SJCRH30 (cell line): ENCODE measurements around the gene CTNNBL1. TPM values are rescaled to one million over a fixed set of nuclear protein-coding genes. Genes with fewer than 3 reads are reported as not detected.
"Not testable (repeated sequence)": the region's sequence is repeated elsewhere in the genome, so short reads cannot be mapped to it uniquely, and the experiment has no call there.

Source experiments
- DNase-seq, 2 experiments: peaks; one replicate each; pipeline ENCODE4 v3.0.0-alpha.2; 2015 to 2020
- H3K27ac ChIP-seq: fragments of 250-450 bp; sonication (Bioruptor Pico); 2 replicates; pipeline ENCODE4 v1.5.1; 2020; ENCODE audit warnings: mild to moderate bottlenecking, moderate library complexity
- H3K27me3 ChIP-seq: fragments of 250-450 bp; sonication (Bioruptor Pico); 2 replicates; pipeline ENCODE4 v1.5.1; 2020; ENCODE audit warnings: mild to moderate bottlenecking, moderate library complexity
- H3K36me3 ChIP-seq: fragments of 250-450 bp; sonication (Bioruptor Pico); 2 replicates; pipeline ENCODE4 v1.5.1; 2020; ENCODE audit warnings: mild to moderate bottlenecking, moderate library complexity
- H3K4me1 ChIP-seq: fragments of 250-450 bp; sonication (Bioruptor Pico); 2 replicates; pipeline ENCODE4 v1.5.1; 2020; ENCODE audit warnings: mild to moderate bottlenecking, moderate library complexity
- H3K4me3 ChIP-seq: fragments of 250-450 bp; sonication (Bioruptor Pico); 2 replicates; pipeline ENCODE4 v1.5.1; 2020; ENCODE audit warnings: mild to moderate bottlenecking, moderate library complexity
- H3K9me3 ChIP-seq: fragments of 250-450 bp; sonication (Bioruptor Pico); replicated peaks from 2 replicates; pipeline ENCODE4 v1.5.1; 2020; ENCODE audit warnings: mild to moderate bottlenecking, moderate library complexity
- total RNA-seq: library from RNA; depleted of rRNA; stranded (reverse); fragments of >200 nt; shearing (Covaris generic); gene quantifications from 2 replicates; pipeline ENCODE4 v1.2.3, GENCODE V29; 2014

Gene CTNNBL1
- total RNA-seq, 1 experiment from 2014 or later: 89.5 TPM

GRCh38 chr20:37669062-37669772 lies 24.6 kb upstream of the CTNNBL1 start:
- DNase-seq: peak; percentile 61 to 74
- Histone ChIP-seq H3K27ac (no peak overlapping the region), H3K36me3 (no peaks in the 10 kb centered on the region), H3K4me3 (no peak overlapping the region), H3K9me3 (no peaks in the 10 kb centered on the region), H3K27me3 (no peaks in the 10 kb centered on the region), H3K4me1 (peaks cover 2% of the 10 kb centered on the region; the same call in 1 of the 2 replicates)

- Histone ChIP-seq H3K4me3 (peak overlapping the region; percentile 27), H3K36me3 (no peaks in the 10 kb centered on the region), H3K27me3 (no peaks in the 10 kb centered on the region), H3K4me1 (peaks cover 2% of the 10 kb centered on the region; the same call in 1 of the 2 replicates), H3K27ac (no peak overlapping the region), H3K9me3 (no peaks in the 10 kb centered on the region)
- no peak for DNase-seq
Measured at GRCh38 chr20:37669773-37670236, 24.0 kb upstream of the CTNNBL1 start.

- Histone ChIP-seq H3K27ac (no peak overlapping the region), H3K36me3 (no peaks in the 10 kb centered on the region), H3K9me3 (no peaks in the 10 kb centered on the region), H3K4me1 (peaks cover 2% of the 10 kb centered on the region; the same call in 1 of the 2 replicates), H3K27me3 (no peaks in the 10 kb centered on the region), H3K4me3 (peak overlapping the region; percentile 27)
- peak; percentile 26 to 40 for DNase-seq
Measured at GRCh38 chr20:37670351-37670791, 23.5 kb upstream of the CTNNBL1 start.

GRCh38 chr20:37672143-37672542 lies 21.7 kb upstream of the CTNNBL1 start:
- no peak overlapping the region for H3K4me3 ChIP-seq
- no peaks in the 10 kb centered on the region for H3K9me3 ChIP-seq
- DNase-seq: no peak
- H3K36me3 ChIP-seq: no peaks in the 10 kb centered on the region
- peaks cover 2% of the 10 kb centered on the region; the same call in 1 of the 2 replicates for H3K4me1 ChIP-seq
- no peaks in the 10 kb centered on the region for H3K27me3 ChIP-seq
- no peak overlapping the region for H3K27ac ChIP-seq

GRCh38 chr20:37673444-37673843 lies 20.4 kb upstream of the CTNNBL1 start:
- Histone ChIP-seq H3K27ac (no peak overlapping the region), H3K27me3 (no peaks in the 10 kb centered on the region; the same call in 1 of the 2 replicates), H3K36me3 (no peaks in the 10 kb centered on the region), H3K4me3 (no peak overlapping the region), H3K9me3 (no peaks in the 10 kb centered on the region), H3K4me1 (peaks cover 2% of the 10 kb centered on the region; the same call in 1 of the 2 replicates)
- no peak for DNase-seq

- Histone ChIP-seq H3K27me3 (no peaks in the 10 kb centered on the region; the same call in 1 of the 2 replicates), H3K27ac (no peak overlapping the region), H3K9me3 (no peaks in the 10 kb centered on the region), H3K36me3 (no peaks in the 10 kb centered on the region), H3K4me1 (no peaks in the 10 kb centered on the region), H3K4me3 (no peak overlapping the region)
- DNase-seq: no peak
Measured at GRCh38 chr20:37676440-37676839, 17.4 kb upstream of the CTNNBL1 start.

GRCh38 chr20:37677969-37678861 lies 15.6 kb upstream of the CTNNBL1 start:
- H3K27me3 ChIP-seq: no peaks in the 10 kb centered on the region; the same call in 1 of the 2 replicates
- no peaks in the 10 kb centered on the region for H3K9me3 ChIP-seq
- no peak overlapping the region for H3K27ac ChIP-seq
- H3K36me3 ChIP-seq: no peaks in the 10 kb centered on the region
- no peak overlapping the region for H3K4me3 ChIP-seq
- no peaks in the 10 kb centered on the region for H3K4me1 ChIP-seq
- DNase-seq: no peak

- not testable (repeated sequence) for H3K36me3 ChIP-seq, H3K27me3 ChIP-seq, H3K27ac ChIP-seq, DNase-seq, H3K4me1 ChIP-seq, H3K9me3 ChIP-seq, H3K4me3 ChIP-seq
Measured at GRCh38 chr20:37679751-37680150, 14.1 kb upstream of the CTNNBL1 start.

- Histone ChIP-seq H3K27ac (no peak overlapping the region), H3K4me1 (no peaks in the 10 kb centered on the region), H3K27me3 (peaks cover 2% of the 10 kb centered on the region), H3K36me3 (no peaks in the 10 kb centered on the region), H3K4me3 (no peak overlapping the region), H3K9me3 (no peaks in the 10 kb centered on the region)
- DNase-seq: no peak
Measured at GRCh38 chr20:37680420-37680819, 13.4 kb upstream of the CTNNBL1 start.

GRCh38 chr20:37681384-37682112 lies 12.3 kb upstream of the CTNNBL1 start:
- H3K4me3 ChIP-seq: no peak overlapping the region
- no peaks in the 10 kb centered on the region for H3K9me3 ChIP-seq
- DNase-seq: peak in 1 of 2 experiments; percentile 26
- no peaks in the 10 kb centered on the region for H3K36me3 ChIP-seq
- H3K27ac ChIP-seq: no peak overlapping the region
- H3K4me1 ChIP-seq: no peaks in the 10 kb centered on the region
- H3K27me3 ChIP-seq: peaks cover 7% of the 10 kb centered on the region

GRCh38 chr20:37683146-37683545 lies 10.7 kb upstream of the CTNNBL1 start:
- DNase-seq: not testable (repeated sequence)

GRCh38 chr20:37686762-37687477 lies 6.9 kb upstream of the CTNNBL1 start:
- no peak overlapping the region for H3K27ac ChIP-seq
- H3K27me3 ChIP-seq: peaks cover 7% of the 10 kb centered on the region
- DNase-seq: no peak

More at GRCh38 chr20:37683146-37683545, 10.7 kb upstream of the CTNNBL1 start:
- not testable (repeated sequence) for H3K4me1 ChIP-seq, H3K4me3 ChIP-seq, H3K9me3 ChIP-seq, H3K36me3 ChIP-seq, H3K27ac ChIP-seq, H3K27me3 ChIP-seq

GRCh38 chr20:37687478-37687805 lies 6.4 kb upstream of the CTNNBL1 start:
- Histone ChIP-seq H3K4me3 (no peak overlapping the region), H3K27me3 (peaks cover 7% of the 10 kb centered on the region), H3K36me3 (no peaks in the 10 kb centered on the region), H3K4me1 (no peaks in the 10 kb centered on the region), H3K9me3 (peaks cover 4% of the 10 kb centered on the region; the same call in 1 of the 2 replicates), H3K27ac (no peak overlapping the region)
- no peak for DNase-seq

More at GRCh38 chr20:37686762-37687477, 6.9 kb upstream of the CTNNBL1 start:
- Histone ChIP-seq H3K36me3 (no peaks in the 10 kb centered on the region), H3K9me3 (peaks cover 4% of the 10 kb centered on the region; the same call in 1 of the 2 replicates), H3K4me1 (no peaks in the 10 kb centered on the region), H3K4me3 (no peak overlapping the region)

GRCh38 chr20:37688093-37688492 lies 5.7 kb upstream of the CTNNBL1 start:
- no peaks in the 10 kb centered on the region for H3K36me3 ChIP-seq
- H3K4me1 ChIP-seq: 0 out of 2 replicates have a peak, but pooled peaks cover under 1% of the 10 kb centered on the region
- DNase-seq: no peak
- H3K9me3 ChIP-seq: peaks cover 4% of the 10 kb centered on the region; the same call in 1 of the 2 replicates
- no peak overlapping the region for H3K27ac ChIP-seq
- H3K4me3 ChIP-seq: no peak overlapping the region
- H3K27me3 ChIP-seq: peaks cover 7% of the 10 kb centered on the region
